Stimulated activated CD4-positive, alpha-beta T cell treated with anti-CD3 and anti-CD28 coated beads, TNF-alpha, amount 100 ng/mL, for 24 hours (primary cell): ENCODE measurements around the gene IFNB1.

ENCODE experiments used
- DNase-seq, 3 experiments: peaks; one replicate each; pipeline ENCODE4 v3.0.0-alpha.2; 2020; ENCODE audit warnings: low read depth in 3 of 3

The IFNB1 gene

GRCh38 chr9:21070171-21070571 is 7.6 kb downstream of the IFNB1 start:
- DNase-seq = no peak

GRCh38 chr9:21060919-21061561 is 16.7 kb downstream of the IFNB1 start:
- DNase-seq = no peak

- DNase-seq = no peak
These were observed 20.8 kb downstream of the IFNB1 start for GRCh38 chr9:21056931-21057330.

GRCh38 chr9:21053851-21054250 is 23.9 kb downstream of the IFNB1 start:
- no peak for DNase-seq

- no peak for DNase-seq
These were observed 30.5 kb downstream of the IFNB1 start for GRCh38 chr9:21047281-21047691.

- DNase-seq = no peak
These were observed 33.9 kb downstream of the IFNB1 start for GRCh38 chr9:21043841-21044240.

GRCh38 chr9:21042466-21042865 is 35.3 kb downstream of the IFNB1 start:
- DNase-seq = no peak

GRCh38 chr9:21039302-21039701 is 38.4 kb downstream of the IFNB1 start:
- DNase-seq = no peak

- no peak for DNase-seq
These were observed 40.5 kb downstream of the IFNB1 start for GRCh38 chr9:21037278-21037677.

GRCh38 chr9:21031808-21032183 is 45.9 kb downstream of the IFNB1 start:
- no peak for DNase-seq

GRCh38 chr9:21031091-21031807 is 46.5 kb downstream of the IFNB1 start, which contains the start of gene HACD4:
Gene HACD4, minus strand, starts transcription at chr9:21031640. Its CDS starts 50 bp downstream, at chr9:21031590.
- DNase-seq = peak; percentile 11 to 56 (median 51)

- DNase-seq = peak in 1 of 3 experiments; percentile 5
These were observed 47.2 kb downstream of the IFNB1 start for GRCh38 chr9:21030389-21031035.

GRCh38 chr9:21029661-21030060 is 48.1 kb downstream of the IFNB1 start:
- no peak for DNase-seq

- no peak for DNase-seq
These were observed 49.3 kb downstream of the IFNB1 start for GRCh38 chr9:21028466-21028865.

GRCh38 chr9:21027295-21027694 is 50.4 kb downstream of the IFNB1 start:
- no peak for DNase-seq
